KOPT-K1 (cell line): Measurements from ENCODE around the gene KCNAB2.

Experiments used
- H3K27ac ChIP-seq: fragments of 200-600 bp; sonication (generic); 2 replicates; pipeline ENCODE4 v1.5.1; 2016; ENCODE audit warnings: antibody characterized with exemption, mild to moderate bottlenecking, low read depth, low read length; ENCODE audit not compliant: poor library complexity, severe bottlenecking
- H3K36me3 ChIP-seq: fragments of 200-600 bp; sonication (generic); 2 replicates; pipeline ENCODE4 v1.5.1; 2017; ENCODE audit warnings: antibody characterized with exemption, mild to moderate bottlenecking, low read length, moderate library complexity; ENCODE audit not compliant: insufficient read depth
- H3K9me3 ChIP-seq: fragments of 200-600 bp; sonication (generic); 2 replicates; pipeline ENCODE4 v1.5.1; 2017; ENCODE audit warnings: antibody characterized with exemption, low read length, mild to moderate bottlenecking; ENCODE audit not compliant: insufficient read depth, poor library complexity, severe bottlenecking

Gene KCNAB2

GRCh38 chr1:6117064-6117463 is 71.4 kb downstream of the KCNAB2 start:
- Histone ChIP-seq H3K36me3 (no peaks in the 10 kb centered on the region), H3K27ac (no peak overlapping the region)

GRCh38 chr1:6117624-6118023 is 71.9 kb downstream of the KCNAB2 start:
- Histone ChIP-seq H3K27ac (no peak overlapping the region), H3K9me3 (no peaks in the 10 kb centered on the region), H3K36me3 (no peaks in the 10 kb centered on the region)

More at GRCh38 chr1:6117064-6117463, 71.4 kb downstream of the KCNAB2 start:
- no peaks in the 10 kb centered on the region for H3K9me3 ChIP-seq

- no peak overlapping the region for H3K27ac ChIP-seq
Observed at GRCh38 chr1:6118415-6118814, 72.7 kb downstream of the KCNAB2 start.

GRCh38 chr1:6121021-6121421 is 75.3 kb downstream of the KCNAB2 start:
- no peak overlapping the region for H3K27ac ChIP-seq
- no peaks in the 10 kb centered on the region for H3K36me3 ChIP-seq
- H3K9me3 ChIP-seq, result no peaks in the 10 kb centered on the region

More at GRCh38 chr1:6118415-6118814, 72.7 kb downstream of the KCNAB2 start:
- H3K9me3 ChIP-seq, result no peaks in the 10 kb centered on the region
- H3K36me3 ChIP-seq, result no peaks in the 10 kb centered on the region

- Histone ChIP-seq H3K36me3 (no peaks in the 10 kb centered on the region), H3K9me3 (no peaks in the 10 kb centered on the region), H3K27ac (no peak overlapping the region)
Observed at GRCh38 chr1:6121651-6122370, 76.1 kb downstream of the KCNAB2 start.

GRCh38 chr1:6123083-6123482 is 77.4 kb downstream of the KCNAB2 start:
- H3K27ac ChIP-seq, result no peak overlapping the region
- H3K36me3 ChIP-seq, result no peaks in the 10 kb centered on the region
- no peaks in the 10 kb centered on the region for H3K9me3 ChIP-seq

GRCh38 chr1:6123816-6124215 is 78.1 kb downstream of the KCNAB2 start:
- H3K27ac ChIP-seq, result no peak overlapping the region
- no peaks in the 10 kb centered on the region for H3K36me3 ChIP-seq
- H3K9me3 ChIP-seq, result no peaks in the 10 kb centered on the region

GRCh38 chr1:6124341-6124740 is 78.7 kb downstream of the KCNAB2 start:
- H3K27ac ChIP-seq, result no peak overlapping the region
- no peaks in the 10 kb centered on the region for H3K36me3 ChIP-seq
- no peaks in the 10 kb centered on the region for H3K9me3 ChIP-seq

- H3K9me3 ChIP-seq, result no peaks in the 10 kb centered on the region
- H3K36me3 ChIP-seq, result no peaks in the 10 kb centered on the region
- H3K27ac ChIP-seq, result no peak overlapping the region
Observed at GRCh38 chr1:6124746-6125365, 79.2 kb downstream of the KCNAB2 start.

GRCh38 chr1:6125366-6125765 is 79.7 kb downstream of the KCNAB2 start:
- Histone ChIP-seq H3K9me3 (no peaks in the 10 kb centered on the region), H3K36me3 (no peaks in the 10 kb centered on the region), H3K27ac (no peak overlapping the region)

- Histone ChIP-seq H3K9me3 (no peaks in the 10 kb centered on the region), H3K27ac (no peak overlapping the region), H3K36me3 (no peaks in the 10 kb centered on the region)
Observed at GRCh38 chr1:6126028-6126427, 80.3 kb downstream of the KCNAB2 start.

GRCh38 chr1:6126521-6127067 is 80.9 kb downstream of the KCNAB2 start:
- H3K36me3 ChIP-seq, result no peaks in the 10 kb centered on the region
- H3K27ac ChIP-seq, result no peak overlapping the region
- peaks cover 3% of the 10 kb centered on the region for H3K9me3 ChIP-seq

- H3K36me3 ChIP-seq, result no peaks in the 10 kb centered on the region
- no peak overlapping the region for H3K27ac ChIP-seq
- peaks cover 14% of the 10 kb centered on the region for H3K9me3 ChIP-seq
Observed at GRCh38 chr1:6127587-6128163, 82.0 kb downstream of the KCNAB2 start.

GRCh38 chr1:6128276-6129081 is 82.8 kb downstream of the KCNAB2 start:
- H3K9me3 ChIP-seq, result peaks cover 21% of the 10 kb centered on the region
- no peaks in the 10 kb centered on the region for H3K36me3 ChIP-seq
- no peak overlapping the region for H3K27ac ChIP-seq

- H3K36me3 ChIP-seq, result no peaks in the 10 kb centered on the region
- H3K9me3 ChIP-seq, result peaks cover 21% of the 10 kb centered on the region
- no peak overlapping the region for H3K27ac ChIP-seq
Observed at GRCh38 chr1:6129313-6129712, 83.6 kb downstream of the KCNAB2 start.
